Smooth muscle cell (in vitro differentiated cells): ENCODE results near the gene PHF21B. TPM values are rescaled to one million over a fixed set of nuclear protein-coding genes. Genes with fewer than 3 reads are reported as not detected.

Experiments
- DNase-seq: peaks from one replicate; lab custom pipeline; 2025; ENCODE audit not compliant: unreplicated experiment; lab: John Stamatoyannopoulos, UW
- H2AFZ ChIP-seq: fragments of 200-600 bp; sonication (generic); 2 replicates; pipeline ENCODE4 v1.6.0; 2016; ENCODE audit warnings: antibody characterized with exemption, low read depth, mild to moderate bottlenecking
- H3F3A ChIP-seq: fragments of 200-600 bp; sonication (generic); 2 replicates; pipeline ENCODE4 v1.6.0; 2017; ENCODE audit warnings: antibody characterized with exemption, low read depth
- H3K27ac ChIP-seq: fragments of 200-600 bp; sonication (generic); 2 replicates; pipeline ENCODE4 v1.5.1; 2016; ENCODE audit warnings: low read depth, mild to moderate bottlenecking
- H3K27me3 ChIP-seq: fragments of 200-600 bp; sonication (generic); 2 replicates; pipeline ENCODE4 v1.6.1; 2016; ENCODE audit warnings: low read depth, mild to moderate bottlenecking
- H3K36me3 ChIP-seq: fragments of 200-600 bp; sonication (generic); 2 replicates; pipeline ENCODE4 v1.5.1; 2016; ENCODE audit warnings: low read depth
- H3K4me1 ChIP-seq: fragments of 200-600 bp; sonication (generic); 2 replicates; pipeline ENCODE4 v1.5.1; 2016; ENCODE audit warnings: low read depth
- H3K4me2 ChIP-seq: fragments of 200-600 bp; sonication (generic); 2 replicates; pipeline ENCODE4 v1.6.0; 2016; ENCODE audit warnings: mild to moderate bottlenecking
- H3K4me3 ChIP-seq: fragments of 200-600 bp; sonication (generic); 2 replicates; pipeline ENCODE4 v1.5.1; 2016; ENCODE audit warnings: mild to moderate bottlenecking
- H3K79me2 ChIP-seq: fragments of 200-600 bp; sonication (generic); 2 replicates; pipeline ENCODE4 v1.6.0; 2016; ENCODE audit warnings: low read depth, mild to moderate bottlenecking
- H3K9ac ChIP-seq: fragments of 200-600 bp; sonication (generic); 2 replicates; pipeline ENCODE4 v1.6.0; 2016; ENCODE audit warnings: low read depth
- H3K9me3 ChIP-seq: fragments of 200-600 bp; sonication (generic); replicated peaks from 2 replicates; pipeline ENCODE4 v1.5.1; 2016; ENCODE audit warnings: low read depth
- H4K20me1 ChIP-seq: fragments of 200-600 bp; sonication (generic); 2 replicates; pipeline ENCODE4 v1.6.0; 2016; ENCODE audit warnings: low read depth
- CTCF ChIP-seq: fragments of 200-600 bp; sonication (generic); IDR thresholded peaks from 2 replicates; pipeline ENCODE4 v1.5.1; 2017; ENCODE audit warnings: borderline replicate concordance, mild to moderate bottlenecking, antibody characterized with exemption; ENCODE audit not compliant: insufficient read depth, poor library complexity, severe bottlenecking
- WGBS: methylation state at CpG from one replicate; pipeline ENCODE4 v1.1.7; 2016; ENCODE audit warnings: low lambda C conversion rate; 5-methylcytosine and 5-hydroxymethylcytosine counted together
- polyA plus RNA-seq: library from polyadenylated mRNA; unstranded; fragments of >200 nt; fragmentation: Nextera tagmentation; extraction: Ambion mirVana; gene quantifications from 2 replicates; pipeline ENCODE4 v1.2.1, GENCODE V29; 2016
- total RNA-seq: library from RNA; depleted of rRNA; stranded (reverse); fragments of >200 nt; gene quantifications from 2 replicates; pipeline ENCODE4 v1.2.3, GENCODE V29; 2014

The PHF21B gene
- total and polyA plus RNA-seq, 2 experiments from 2014 or later: 0.13 TPM

DNA sequence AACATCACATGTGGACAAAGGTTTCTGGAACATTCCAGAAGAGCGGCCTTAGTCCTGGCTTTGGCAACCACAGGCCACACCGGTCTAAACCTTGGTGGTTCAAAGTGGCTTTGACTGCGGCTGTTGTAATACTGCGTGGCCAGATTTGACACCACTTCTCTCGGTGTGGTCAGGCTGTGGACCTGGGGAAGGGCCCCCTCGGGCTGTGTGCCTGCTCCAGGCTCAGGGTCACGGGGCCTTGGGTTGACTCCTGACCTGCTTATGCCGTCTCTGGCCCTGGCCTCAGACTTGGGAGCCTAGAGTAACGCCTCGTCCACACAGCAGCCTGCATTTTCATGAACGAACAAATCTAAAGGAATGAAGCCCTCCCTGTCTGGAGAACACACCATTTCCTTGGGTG lies 118.0 kb downstream of the PHF21B start:
- no peaks in the 10 kb centered on the region for H4K20me1 ChIP-seq
- no peak overlapping the region for H2AFZ ChIP-seq
- DNase-seq: no peak
- no peaks in the 10 kb centered on the region for H3K4me1 ChIP-seq
- H3K9ac ChIP-seq: no peak overlapping the region
- no peak for TF ChIP-seq CTCF
- no peaks in the 10 kb centered on the region for H3K36me3 ChIP-seq
- H3K4me3 ChIP-seq: no peak overlapping the region
- H3K27me3 ChIP-seq: no peaks in the 10 kb centered on the region
- no peak overlapping the region for H3K27ac ChIP-seq
- H3F3A ChIP-seq: no peaks in the 10 kb centered on the region
- H3K9me3 ChIP-seq: no peaks in the 10 kb centered on the region
- H3K4me2 ChIP-seq: no peak overlapping the region
- 93% methylated on average over 11 of the region's 11 CpGs for WGBS
- no peaks in the 10 kb centered on the region for H3K79me2 ChIP-seq

DNA sequence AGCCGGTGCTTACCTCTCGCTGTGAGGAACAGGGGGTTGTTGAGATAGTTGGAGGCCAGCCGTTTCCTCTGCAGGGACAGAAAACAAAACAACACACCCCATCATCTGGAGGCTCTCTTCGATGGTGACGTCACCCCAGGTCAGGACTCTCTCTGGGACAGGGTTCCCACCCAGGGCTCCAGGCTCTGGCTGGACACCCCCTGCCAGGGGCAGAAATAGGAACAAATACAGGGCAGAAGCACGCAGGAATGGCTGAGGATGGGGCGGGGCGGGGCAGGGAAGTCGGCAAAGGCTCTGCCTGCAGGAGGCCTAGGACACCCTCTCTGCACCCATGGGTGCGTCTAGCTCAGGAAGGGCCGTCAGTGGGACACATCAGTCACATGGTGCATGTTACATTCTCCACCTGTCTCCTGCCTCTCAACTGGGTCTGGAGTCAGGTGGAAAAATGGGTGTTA lies 118.5 kb downstream of the PHF21B start:
- Histone ChIP-seq H3K36me3 (no peaks in the 10 kb centered on the region), H3K4me3 (no peak overlapping the region), H3K4me1 (no peaks in the 10 kb centered on the region), H3K4me2 (no peak overlapping the region), H3F3A (no peaks in the 10 kb centered on the region), H3K27me3 (no peaks in the 10 kb centered on the region), H4K20me1 (no peaks in the 10 kb centered on the region), H3K9me3 (no peaks in the 10 kb centered on the region), H3K9ac (no peak overlapping the region), H3K27ac (no peak overlapping the region), H2AFZ (no peak overlapping the region), H3K79me2 (no peaks in the 10 kb centered on the region)
- no peak for TF ChIP-seq CTCF
- 99% methylated on average over 11 of the region's 11 CpGs for WGBS
- no peak for DNase-seq

DNA sequence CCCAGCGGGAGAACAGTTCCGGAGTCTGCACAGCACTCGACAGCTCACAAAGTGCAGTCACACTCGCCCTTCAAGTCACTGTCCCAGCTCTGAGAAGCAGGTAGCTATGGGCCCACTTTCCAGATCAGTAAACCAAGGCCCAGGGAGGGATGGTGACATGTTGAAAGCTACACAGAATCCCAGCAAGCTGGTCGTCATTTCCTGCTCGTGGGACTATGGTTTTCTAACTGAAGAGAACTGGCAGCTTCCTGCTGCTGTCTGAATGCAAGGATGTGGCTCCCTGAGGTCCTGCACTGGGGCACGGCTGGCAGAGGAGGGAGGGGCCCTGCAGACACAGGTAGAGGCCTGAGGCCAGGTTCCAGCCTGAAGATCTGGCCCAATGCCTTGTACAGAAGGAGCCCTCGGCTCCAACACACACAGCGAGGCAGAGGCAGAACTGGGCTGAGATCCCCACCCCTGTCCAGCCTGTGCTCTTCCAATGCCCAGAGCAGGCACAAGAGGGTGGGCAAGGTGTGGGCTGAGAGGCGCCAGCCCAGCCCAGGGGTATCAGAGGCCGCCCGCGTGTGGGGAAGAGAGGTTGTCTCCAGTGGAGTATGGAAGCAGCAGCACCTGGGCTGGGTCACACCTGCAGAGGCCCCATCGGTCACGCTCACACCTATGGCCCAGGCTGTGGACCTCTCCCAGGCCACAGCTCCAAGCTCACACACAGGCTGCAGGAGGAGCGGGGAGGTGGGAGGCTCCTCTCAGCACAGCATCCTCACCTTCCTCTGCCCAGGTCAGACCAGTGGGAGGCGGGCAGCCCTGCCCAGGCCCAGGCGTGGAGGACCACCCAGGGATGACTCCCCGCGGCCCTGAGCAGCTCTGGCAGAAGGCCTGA lies 119.2 kb downstream of the PHF21B start:
- Histone ChIP-seq H4K20me1 (no peaks in the 10 kb centered on the region), H3K27ac (no peak overlapping the region), H3K27me3 (no peaks in the 10 kb centered on the region), H3K4me1 (no peaks in the 10 kb centered on the region), H3K4me3 (no peak overlapping the region), H2AFZ (no peak overlapping the region), H3F3A (no peaks in the 10 kb centered on the region), H3K4me2 (no peak overlapping the region), H3K79me2 (no peaks in the 10 kb centered on the region), H3K9me3 (no peaks in the 10 kb centered on the region), H3K36me3 (no peaks in the 10 kb centered on the region), H3K9ac (no peak overlapping the region)
- 97% methylated on average over 19 of the region's 20 CpGs for WGBS
- no peak for TF ChIP-seq CTCF
- DNase-seq: no peak
